ENCODE results near the gene FLAD1.

FLAD1 gene

DNA sequence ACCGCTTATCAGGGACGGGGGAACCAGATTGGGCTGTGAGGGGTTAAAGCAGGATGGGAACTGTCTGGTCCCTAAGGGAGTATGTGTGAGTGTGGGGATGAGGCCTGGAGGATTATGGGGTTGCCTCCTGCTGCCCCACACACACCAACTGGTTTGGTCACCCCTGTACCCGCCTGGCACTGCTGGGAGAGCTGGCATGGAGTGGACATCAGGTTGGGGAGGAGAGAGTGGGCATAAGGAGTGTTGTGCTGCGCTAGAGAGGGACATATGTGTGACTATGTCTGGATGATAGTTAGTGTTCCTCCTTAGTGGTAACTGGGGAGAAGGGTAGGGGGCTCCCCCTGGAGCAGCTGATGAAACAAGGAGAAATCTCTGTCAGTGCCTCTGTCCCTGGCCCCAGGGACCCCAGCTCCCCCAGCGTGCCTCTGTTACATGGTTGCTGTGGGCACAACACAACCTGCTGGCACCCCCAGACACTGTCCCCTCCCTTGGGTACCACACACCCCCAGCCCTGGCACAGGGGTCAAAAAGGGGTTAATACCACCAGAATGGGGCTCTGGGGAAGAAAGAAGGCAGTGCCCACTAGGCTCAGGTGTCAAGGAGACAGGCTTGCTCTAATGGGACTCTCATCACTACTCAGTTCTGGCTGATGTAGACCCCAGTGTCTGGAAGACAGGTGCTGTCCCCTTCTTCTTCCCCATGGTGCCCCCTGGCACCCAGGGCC, 21.4 kb downstream of the FLAD1 start:
- Histone ChIP-seq H3K27me3 (ENCODE audit: insufficient read depth, low read depth, severe bottlenecking) (no peaks in the 10 kb centered on the region), H3K4me3 (ENCODE audit: low read depth, low read length) (peak overlapping the region; percentile 73), H3K9me3 (ENCODE audit: severe bottlenecking) (no peaks in the 10 kb centered on the region), H3K36me3 (peaks cover 17% of the 10 kb centered on the region), H3K27ac (peak overlapping the region; percentile 75)
- TF ChIP-seq, protein P1, sequence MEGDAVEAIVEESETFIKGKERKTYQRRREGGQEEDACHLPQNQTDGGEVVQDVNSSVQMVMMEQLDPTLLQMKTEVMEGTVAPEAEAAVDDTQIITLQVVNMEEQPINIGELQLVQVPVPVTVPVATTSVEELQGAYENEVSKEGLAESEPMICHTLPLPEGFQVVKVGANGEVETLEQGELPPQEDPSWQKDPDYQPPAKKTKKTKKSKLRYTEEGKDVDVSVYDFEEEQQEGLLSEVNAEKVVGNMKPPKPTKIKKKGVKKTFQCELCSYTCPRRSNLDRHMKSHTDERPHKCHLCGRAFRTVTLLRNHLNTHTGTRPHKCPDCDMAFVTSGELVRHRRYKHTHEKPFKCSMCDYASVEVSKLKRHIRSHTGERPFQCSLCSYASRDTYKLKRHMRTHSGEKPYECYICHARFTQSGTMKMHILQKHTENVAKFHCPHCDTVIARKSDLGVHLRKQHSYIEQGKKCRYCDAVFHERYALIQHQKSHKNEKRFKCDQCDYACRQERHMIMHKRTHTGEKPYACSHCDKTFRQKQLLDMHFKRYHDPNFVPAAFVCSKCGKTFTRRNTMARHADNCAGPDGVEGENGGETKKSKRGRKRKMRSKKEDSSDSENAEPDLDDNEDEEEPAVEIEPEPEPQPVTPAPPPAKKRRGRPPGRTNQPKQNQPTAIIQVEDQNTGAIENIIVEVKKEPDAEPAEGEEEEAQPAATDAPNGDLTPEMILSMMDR (IDR thresholded peaks at IDR 0.05; ENCODE audit: low read depth, low read length), result no peak
- peak; percentile 36 for DNase-seq

DNA sequence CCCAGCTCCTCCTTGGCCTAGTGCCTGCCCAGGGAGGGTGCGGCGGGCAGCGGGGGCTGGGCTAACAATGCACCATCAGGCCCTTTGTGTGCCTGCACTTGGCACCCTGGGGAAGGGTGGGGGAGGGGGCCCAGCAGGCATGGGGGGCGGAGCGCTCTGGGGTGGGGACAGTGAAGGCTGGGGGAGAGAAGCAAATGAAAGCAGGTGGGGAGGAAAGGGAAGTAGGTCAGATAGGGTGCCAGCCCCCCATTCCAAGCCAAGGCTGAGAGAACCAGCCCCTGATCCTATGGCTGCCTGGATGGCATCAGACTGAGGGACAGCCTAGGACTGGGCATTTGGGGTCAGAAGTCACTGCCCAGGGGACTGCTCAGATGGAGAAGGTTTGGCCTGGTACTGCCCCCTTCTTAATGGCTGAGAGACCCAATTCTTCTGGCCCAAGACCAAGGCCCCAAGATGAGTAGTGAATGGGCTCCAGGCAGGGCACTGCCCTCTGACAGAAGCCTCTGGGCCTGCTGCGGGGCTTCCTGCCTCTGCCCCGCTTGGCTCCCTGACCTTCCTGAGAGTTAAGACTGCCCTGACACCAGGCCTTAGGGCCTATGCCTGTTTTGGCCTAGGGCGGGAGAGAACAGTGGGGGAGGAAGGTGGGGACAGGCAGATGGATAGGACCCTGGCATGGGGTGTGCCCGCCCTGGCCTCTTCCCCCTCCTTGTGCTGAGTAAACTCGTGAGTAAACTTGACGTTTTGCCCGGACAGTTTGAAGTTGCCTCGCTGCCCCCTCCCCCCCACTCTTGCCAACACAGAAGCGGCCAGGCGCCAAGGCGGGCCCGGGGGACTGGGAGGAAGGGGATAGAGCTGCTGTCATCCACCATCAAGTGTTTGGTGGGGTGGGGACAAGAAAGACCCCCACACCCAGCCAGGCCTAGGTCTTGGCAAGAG, 22.2 kb downstream of the FLAD1 start:
- peak overlapping the region; percentile 75 for H3K27ac ChIP-seq

DNA sequence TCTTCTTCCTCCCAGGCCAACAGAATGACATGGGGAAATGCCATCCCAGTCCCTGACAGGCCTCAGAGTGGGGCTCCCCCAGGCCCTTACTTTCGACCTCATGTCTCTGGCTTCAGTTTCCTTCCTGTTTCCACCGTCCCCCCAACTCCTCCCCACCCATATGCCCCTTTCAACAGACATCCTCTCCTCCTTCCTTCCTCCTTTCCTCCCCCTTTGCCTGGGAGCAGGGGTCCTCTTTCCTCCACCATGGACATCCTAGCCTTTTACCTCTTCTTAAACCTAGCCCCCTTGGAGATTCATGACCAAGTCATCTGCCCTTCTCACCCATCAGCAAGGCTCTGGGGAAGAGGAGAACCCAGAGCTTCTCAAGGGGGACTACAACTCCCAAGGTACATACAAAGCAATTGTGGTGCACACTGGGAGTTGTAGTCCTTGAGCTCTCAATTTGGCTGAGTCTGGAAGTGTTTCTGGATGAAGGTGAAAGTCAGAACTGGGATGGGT, 23.5 kb downstream of the FLAD1 start:
- DNase-seq, result peak; percentile 51
- Histone ChIP-seq H3K4me3 (ENCODE audit: low read depth, low read length) (no peak overlapping the region), H3K9me3 (ENCODE audit: severe bottlenecking) (no peaks in the 10 kb centered on the region), H3K27ac (no peak overlapping the region), H3K27me3 (ENCODE audit: insufficient read depth, low read depth, severe bottlenecking) (no peaks in the 10 kb centered on the region), H3K36me3 (peaks cover 17% of the 10 kb centered on the region)
- TF ChIP-seq, protein P1 (IDR thresholded peaks at IDR 0.05; ENCODE audit: low read depth, low read length), result no peak

More for the DNA sequence above, 22.2 kb downstream of the FLAD1 start:
- Histone ChIP-seq H3K36me3 (peaks cover 17% of the 10 kb centered on the region), H3K4me3 (ENCODE audit: low read depth, low read length) (no peak overlapping the region), H3K9me3 (ENCODE audit: severe bottlenecking) (no peaks in the 10 kb centered on the region), H3K27me3 (ENCODE audit: insufficient read depth, low read depth, severe bottlenecking) (no peaks in the 10 kb centered on the region)
- DNase-seq, result no peak
- TF ChIP-seq, protein P1 (IDR thresholded peaks at IDR 0.05; ENCODE audit: low read depth, low read length), result no peak

DNA sequence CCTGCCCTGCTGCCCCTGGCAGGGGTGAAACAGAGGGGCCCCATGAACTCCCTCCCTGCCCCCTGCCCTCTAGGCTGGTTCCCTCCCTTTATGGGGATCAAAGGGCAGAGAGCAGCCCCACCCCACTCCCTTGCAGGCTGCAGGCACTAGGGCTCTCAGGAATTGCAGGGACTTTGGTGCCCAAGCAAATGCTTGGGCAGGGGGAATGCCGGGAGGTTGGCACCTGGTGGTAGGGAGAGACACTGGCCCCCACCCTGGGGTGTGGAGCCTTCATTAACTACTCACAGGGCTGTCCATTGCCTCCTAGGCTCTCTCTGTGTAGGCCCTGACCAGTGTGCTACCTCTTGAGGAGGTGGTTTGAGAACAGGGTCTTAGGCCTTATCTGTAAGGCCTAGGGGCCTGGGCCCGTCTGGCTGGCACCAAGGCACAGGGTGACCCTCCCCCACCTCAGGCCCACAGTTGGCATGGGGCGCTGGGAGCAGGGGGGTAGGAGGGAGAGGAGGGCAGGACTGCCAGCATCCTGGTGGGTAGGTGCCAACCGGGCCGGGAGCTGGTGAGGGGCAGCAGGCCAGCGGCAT, 24.2 kb downstream of the FLAD1 start:
- peak; percentile 32 for DNase-seq
- Histone ChIP-seq H3K9me3 (ENCODE audit: severe bottlenecking) (no peaks in the 10 kb centered on the region), H3K36me3 (peaks cover 17% of the 10 kb centered on the region), H3K27me3 (ENCODE audit: insufficient read depth, low read depth, severe bottlenecking) (no peaks in the 10 kb centered on the region), H3K4me3 (ENCODE audit: low read depth, low read length) (no peak overlapping the region), H3K27ac (peak overlapping the region; percentile 86)
- TF ChIP-seq, protein P1 (IDR thresholded peaks at IDR 0.05; ENCODE audit: low read depth, low read length), result no peak

DNA sequence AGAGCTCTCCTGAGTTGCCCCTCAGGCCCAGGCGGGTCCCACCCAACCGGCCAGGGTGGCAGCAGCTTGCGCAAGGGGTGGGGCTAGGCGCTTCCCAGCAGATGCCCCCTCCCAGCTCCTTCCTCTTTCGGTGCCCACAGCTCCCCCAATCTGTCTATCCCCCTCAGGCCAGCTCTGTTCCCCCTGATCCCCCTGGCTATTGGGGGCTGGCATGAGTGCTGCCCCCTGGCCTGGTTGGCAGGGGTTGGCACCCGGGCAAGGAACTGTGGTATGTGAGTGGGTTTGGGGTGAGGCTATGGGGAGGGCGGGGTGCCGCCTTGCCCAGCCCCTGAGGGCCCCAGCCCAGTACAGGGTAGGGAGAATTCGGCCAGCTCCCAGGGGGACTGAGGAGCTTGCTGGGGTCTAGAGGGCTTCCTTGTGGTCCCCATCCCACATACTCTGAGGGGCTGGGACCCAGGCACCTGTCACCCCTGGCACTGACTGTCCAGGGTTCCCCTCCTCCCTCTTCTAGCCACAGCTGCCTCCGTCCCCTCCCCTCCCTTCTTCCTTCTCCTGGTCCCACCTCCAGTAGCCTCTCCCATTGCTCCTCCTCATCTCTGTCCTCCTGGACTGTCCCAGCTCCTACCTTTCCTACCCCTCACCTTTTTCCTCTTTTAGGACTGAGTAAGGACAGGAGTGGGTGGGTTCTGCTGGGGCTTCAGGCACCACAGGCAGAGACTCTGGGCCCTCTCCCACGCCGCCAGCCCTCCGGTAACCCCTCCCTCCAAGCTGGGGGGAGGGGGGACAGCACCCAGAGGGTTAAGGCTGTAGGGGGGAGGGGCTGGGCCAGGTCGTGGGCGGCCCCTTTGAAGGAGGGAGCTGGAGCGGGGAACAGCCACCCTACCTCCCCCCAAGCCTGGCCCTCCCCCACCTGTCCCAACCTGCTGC, 25.1 kb downstream of the FLAD1 start:
- TF ChIP-seq, protein P1 (IDR thresholded peaks at IDR 0.05; ENCODE audit: low read depth, low read length), result 0 out of 2 replicates have a peak, but pooled peaks have one; percentile 0
- Histone ChIP-seq H3K27ac (peak overlapping the region; percentile 86), H3K9me3 (ENCODE audit: severe bottlenecking) (no peaks in the 10 kb centered on the region), H3K27me3 (ENCODE audit: insufficient read depth, low read depth, severe bottlenecking) (no peaks in the 10 kb centered on the region), H3K4me3 (ENCODE audit: low read depth, low read length) (peak overlapping the region; percentile 41), H3K36me3 (peaks cover 17% of the 10 kb centered on the region)
- peak; percentile 93 for DNase-seq
